Measurements from ENCODE around the gene TMTC1.

Gene TMTC1

DNA sequence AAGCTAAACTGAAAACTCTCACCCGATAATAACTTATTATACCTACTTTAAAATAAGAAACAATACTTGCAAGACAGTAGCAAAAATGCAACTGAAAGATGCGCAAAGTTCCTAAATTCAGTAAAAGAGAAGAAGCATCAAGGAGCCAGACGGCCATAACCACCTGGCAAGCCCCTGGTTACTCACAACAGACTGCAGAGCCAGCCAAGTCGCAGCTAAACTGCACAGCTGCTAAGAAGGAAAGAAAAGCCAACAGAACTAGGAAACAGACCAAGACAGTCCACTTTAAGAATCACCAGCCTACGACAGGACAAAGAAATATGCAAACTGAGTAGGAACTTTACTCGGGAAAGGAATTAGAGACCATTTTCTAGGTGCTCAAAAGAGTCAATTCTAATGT lies 127.9 kb downstream of the TMTC1 start (continued):
- TF ChIP-seq, protein P1, sequence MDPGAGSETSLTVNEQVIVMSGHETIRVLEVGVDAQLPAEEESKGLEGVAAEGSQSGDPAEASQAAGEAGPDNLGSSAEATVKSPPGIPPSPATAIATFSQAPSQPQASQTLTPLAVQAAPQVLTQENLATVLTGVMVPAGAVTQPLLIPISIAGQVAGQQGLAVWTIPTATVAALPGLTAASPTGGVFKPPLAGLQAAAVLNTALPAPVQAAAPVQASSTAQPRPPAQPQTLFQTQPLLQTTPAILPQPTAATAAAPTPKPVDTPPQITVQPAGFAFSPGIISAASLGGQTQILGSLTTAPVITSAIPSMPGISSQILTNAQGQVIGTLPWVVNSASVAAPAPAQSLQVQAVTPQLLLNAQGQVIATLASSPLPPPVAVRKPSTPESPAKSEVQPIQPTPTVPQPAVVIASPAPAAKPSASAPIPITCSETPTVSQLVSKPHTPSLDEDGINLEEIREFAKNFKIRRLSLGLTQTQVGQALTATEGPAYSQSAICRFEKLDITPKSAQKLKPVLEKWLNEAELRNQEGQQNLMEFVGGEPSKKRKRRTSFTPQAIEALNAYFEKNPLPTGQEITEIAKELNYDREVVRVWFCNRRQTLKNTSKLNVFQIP (CRISPR knock-in tag; IDR thresholded peaks at IDR 0.05; ENCODE audit: borderline replicate concordance, low read depth), result no peak
- TF ChIP-seq ZNF8 (CRISPR knock-in tag; IDR thresholded peaks at IDR 0.05) (no peak), RARB (CRISPR knock-in tag; IDR thresholded peaks at IDR 0.05) (no peak), SNAI2 (CRISPR knock-in tag; IDR thresholded peaks at IDR 0.05) (no peak)
- TF ChIP-seq, protein P2, sequence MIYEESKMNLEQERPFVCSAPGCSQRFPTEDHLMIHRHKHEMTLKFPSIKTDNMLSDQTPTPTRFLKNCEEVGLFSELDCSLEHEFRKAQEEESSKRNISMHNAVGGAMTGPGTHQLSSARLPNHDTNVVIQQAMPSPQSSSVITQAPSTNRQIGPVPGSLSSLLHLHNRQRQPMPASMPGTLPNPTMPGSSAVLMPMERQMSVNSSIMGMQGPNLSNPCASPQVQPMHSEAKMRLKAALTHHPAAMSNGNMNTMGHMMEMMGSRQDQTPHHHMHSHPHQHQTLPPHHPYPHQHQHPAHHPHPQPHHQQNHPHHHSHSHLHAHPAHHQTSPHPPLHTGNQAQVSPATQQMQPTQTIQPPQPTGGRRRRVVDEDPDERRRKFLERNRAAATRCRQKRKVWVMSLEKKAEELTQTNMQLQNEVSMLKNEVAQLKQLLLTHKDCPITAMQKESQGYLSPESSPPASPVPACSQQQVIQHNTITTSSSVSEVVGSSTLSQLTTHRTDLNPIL (CRISPR knock-in tag; IDR thresholded peaks at IDR 0.05; ENCODE audit: low read depth), result no peak
- TF ChIP-seq, protein P3, sequence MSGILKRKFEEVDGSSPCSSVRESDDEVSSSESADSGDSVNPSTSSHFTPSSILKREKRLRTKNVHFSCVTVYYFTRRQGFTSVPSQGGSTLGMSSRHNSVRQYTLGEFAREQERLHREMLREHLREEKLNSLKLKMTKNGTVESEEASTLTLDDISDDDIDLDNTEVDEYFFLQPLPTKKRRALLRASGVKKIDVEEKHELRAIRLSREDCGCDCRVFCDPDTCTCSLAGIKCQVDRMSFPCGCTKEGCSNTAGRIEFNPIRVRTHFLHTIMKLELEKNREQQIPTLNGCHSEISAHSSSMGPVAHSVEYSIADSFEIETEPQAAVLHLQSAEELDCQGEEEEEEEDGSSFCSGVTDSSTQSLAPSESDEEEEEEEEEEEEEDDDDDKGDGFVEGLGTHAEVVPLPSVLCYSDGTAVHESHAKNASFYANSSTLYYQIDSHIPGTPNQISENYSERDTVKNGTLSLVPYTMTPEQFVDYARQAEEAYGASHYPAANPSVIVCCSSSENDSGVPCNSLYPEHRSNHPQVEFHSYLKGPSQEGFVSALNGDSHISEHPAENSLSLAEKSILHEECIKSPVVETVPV (CRISPR knock-in tag; IDR thresholded peaks at IDR 0.05), result no peak

GRCh38 chr12:29653286-29653685 lies 130.5 kb downstream of the TMTC1 start:
- no peak for ATAC-seq
- TF ChIP-seq RARB (CRISPR knock-in tag; IDR thresholded peaks at IDR 0.05) (no peak), TSHZ2 (CRISPR knock-in tag; IDR thresholded peaks at IDR 0.05) (no peak), ARNTL (CRISPR knock-in tag; IDR thresholded peaks at IDR 0.05; ENCODE audit: borderline replicate concordance, low read depth) (no peak), TOX (CRISPR knock-in tag; IDR thresholded peaks at IDR 0.05; ENCODE audit: borderline replicate concordance) (no peak), CSDC2 (CRISPR knock-in tag; IDR thresholded peaks at IDR 0.05) (no peak), ZNF565 (CRISPR knock-in tag; conservative IDR thresholded peaks at IDR 0.05; ENCODE audit: low read depth) (no peak), ZFP30 (CRISPR knock-in tag; IDR thresholded peaks at IDR 0.05) (no peak), TCF4 (CRISPR knock-in tag; IDR thresholded peaks at IDR 0.05; ENCODE audit: borderline replicate concordance) (no peak)

DNA sequence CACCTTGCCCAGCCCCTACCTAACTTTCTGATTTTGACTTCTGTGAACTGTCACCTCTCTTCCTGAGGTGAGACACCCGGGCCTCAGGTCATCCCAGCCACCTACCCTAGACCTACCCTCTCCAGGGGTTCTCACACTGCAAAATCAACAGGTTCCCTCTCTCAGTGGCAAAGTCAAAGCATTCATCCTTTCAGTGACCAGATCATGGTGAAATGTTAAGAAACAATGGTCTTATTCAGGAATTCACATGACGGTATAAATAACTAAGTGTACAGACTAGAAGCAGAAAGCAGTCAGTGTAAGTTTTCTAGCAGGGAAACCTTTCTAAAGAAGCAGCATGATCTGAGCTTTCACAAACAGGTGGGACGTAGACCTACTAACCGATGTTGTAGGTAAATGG lies 133.4 kb downstream of the TMTC1 start:
- no peak for ATAC-seq
- TF ChIP-seq ARNTL (CRISPR knock-in tag; IDR thresholded peaks at IDR 0.05; ENCODE audit: borderline replicate concordance, low read depth), result no peak
- no peak for TF ChIP-seq GLIS3 (CRISPR knock-in tag; IDR thresholded peaks at IDR 0.05)
- no peak for TF ChIP-seq TSHZ2 (CRISPR knock-in tag; IDR thresholded peaks at IDR 0.05)
- TF ChIP-seq, protein P2 (CRISPR knock-in tag; IDR thresholded peaks at IDR 0.05; ENCODE audit: low read depth), result no peak
- no peak for TF ChIP-seq ISL1 (CRISPR knock-in tag; IDR thresholded peaks at IDR 0.05)
- no peak for TF ChIP-seq CSDC2 (CRISPR knock-in tag; IDR thresholded peaks at IDR 0.05)
- no peak for TF ChIP-seq ZC3H10 (CRISPR knock-in tag; IDR thresholded peaks at IDR 0.05)
- no peak for TF ChIP-seq ZNF70 (CRISPR knock-in tag; IDR thresholded peaks at IDR 0.05)
- TF ChIP-seq, protein P1 (CRISPR knock-in tag; IDR thresholded peaks at IDR 0.05; ENCODE audit: borderline replicate concordance, low read depth), result no peak
- no peak for TF ChIP-seq OSR1 (CRISPR knock-in tag; IDR thresholded peaks at IDR 0.05)
- no peak for TF ChIP-seq ZFP3 (CRISPR knock-in tag; IDR thresholded peaks at IDR 0.05)
- no peak for TF ChIP-seq PATZ1 (CRISPR knock-in tag; IDR thresholded peaks at IDR 0.05; ENCODE audit: borderline replicate concordance)
- TF ChIP-seq, protein P3 (CRISPR knock-in tag; IDR thresholded peaks at IDR 0.05), result no peak
- no peak for TF ChIP-seq TOX (CRISPR knock-in tag; IDR thresholded peaks at IDR 0.05; ENCODE audit: borderline replicate concordance)
